Activated CD8-positive, alpha-beta memory T cell treated with anti-CD3 and anti-CD28 coated beads for 36 hours (primary cell): ENCODE data around the gene CPNE2. TPM values are rescaled to one million over a fixed set of nuclear protein-coding genes. Genes with fewer than 3 reads are reported as not detected.

ENCODE experiments used
- CTCF ChIA-PET: fragments of 350-600 bp; sonication (Branson Sonifier 250); formaldehyde crosslinking; loops from one replicate; lab custom pipeline; 2021; ENCODE audit warnings: antibody characterized with exemption; lab: Charles Lee
- POLR2A ChIA-PET: fragments of 350-600 bp; sonication (Branson Sonifier 250); formaldehyde crosslinking; loops from one replicate; lab custom pipeline; 2021; ENCODE audit warnings: antibody characterized with exemption; lab: Charles Lee
- total RNA-seq, 2 experiments: library from RNA; stranded (reverse); gene quantifications; one replicate each; pipeline ENCODE4 v1.2.3, GENCODE V29; 2021

CPNE2 gene
- total RNA-seq, 2 experiments from 2014 or later, result 4.8 to 7.1 TPM

DNA sequence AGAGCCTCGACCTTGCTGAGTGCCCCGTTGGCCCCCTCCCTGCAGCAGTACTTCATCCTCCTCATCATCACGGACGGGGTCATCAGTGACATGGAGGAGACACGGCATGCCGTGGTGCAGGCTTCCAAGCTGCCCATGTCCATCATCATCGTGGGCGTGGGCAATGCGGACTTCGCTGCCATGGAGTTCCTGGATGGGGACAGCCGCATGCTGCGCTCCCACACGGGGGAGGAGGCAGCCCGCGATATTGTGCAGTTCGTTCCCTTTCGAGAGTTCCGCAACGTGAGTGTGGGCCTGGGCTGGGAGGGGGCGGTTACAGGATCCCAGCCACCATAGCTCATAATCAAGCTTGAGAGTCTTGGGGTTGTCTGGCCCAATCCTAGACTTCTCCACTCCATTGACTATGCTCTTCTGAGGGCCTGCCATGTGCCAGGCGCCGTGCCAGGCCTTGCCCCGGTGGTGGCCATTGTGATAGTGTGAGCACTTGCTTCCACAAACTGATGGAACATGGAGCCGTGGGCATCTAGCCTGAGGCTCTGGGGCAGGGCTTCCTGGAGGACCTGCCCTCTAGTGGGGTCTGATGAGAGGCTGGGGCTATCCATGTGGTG lies 53.8 kb downstream of the CPNE2 start:
- ChIA-PET POLR2A (no interaction called here), CTCF (no interaction called here)

DNA sequence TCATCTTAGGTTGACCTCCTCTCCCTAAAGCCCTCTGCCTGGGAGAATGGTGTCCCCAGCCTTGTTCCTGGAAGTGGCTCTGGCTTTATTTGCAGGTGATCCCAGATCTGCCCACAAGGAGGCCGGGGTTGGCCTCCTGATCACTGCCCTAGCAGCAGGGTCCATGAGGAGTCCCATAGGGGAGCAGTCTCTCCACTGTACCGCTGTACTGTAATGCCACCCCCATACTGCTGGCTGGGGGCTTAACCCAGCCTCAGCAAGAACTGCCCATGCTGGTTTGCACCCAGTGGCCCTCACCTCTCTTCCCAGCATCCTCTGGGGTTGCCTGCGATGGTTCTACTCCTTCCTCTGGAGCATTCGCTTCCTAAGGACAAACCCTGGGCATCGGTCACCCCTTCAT lies 54.4 kb downstream of the CPNE2 start:
- CTCF ChIA-PET, result no interaction called here
- POLR2A ChIA-PET, result no interaction called here

DNA sequence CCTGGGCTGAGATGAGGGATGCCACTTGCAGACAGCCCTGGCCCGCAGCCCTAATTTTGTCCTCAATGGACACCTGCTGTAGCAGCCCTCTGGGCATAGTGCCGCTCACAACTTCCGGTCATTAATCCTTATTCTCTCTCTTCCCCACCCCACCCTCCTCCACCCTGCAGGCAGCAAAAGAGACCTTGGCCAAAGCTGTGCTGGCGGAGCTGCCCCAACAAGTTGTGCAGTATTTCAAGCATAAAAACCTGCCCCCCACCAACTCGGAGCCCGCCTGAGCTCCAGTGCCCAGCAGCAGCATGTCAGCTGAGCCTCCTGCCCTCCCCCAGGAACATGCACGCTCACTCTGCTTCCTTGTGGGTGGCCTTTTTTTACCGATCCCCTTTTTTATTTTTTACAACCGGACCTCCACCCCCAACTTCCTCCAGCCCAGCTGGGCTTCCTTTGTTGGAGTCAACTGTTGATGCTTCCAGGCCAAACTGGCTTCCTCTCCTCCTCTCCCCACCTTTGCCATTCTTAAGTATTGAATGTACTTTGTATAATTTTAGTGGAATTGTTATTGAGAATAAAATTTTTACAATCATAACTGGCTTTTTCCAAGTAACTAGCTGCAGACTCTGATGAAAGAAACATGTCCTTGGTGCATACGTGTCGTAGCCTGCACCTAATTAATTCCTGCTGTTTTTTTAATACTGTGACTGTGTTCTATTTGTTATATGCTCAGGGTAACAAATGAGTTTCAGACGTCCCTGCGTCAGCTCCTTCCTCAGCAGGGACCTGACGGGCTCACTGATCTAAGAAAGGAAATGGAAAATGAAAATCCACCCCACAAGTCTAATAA lies 55.2 kb downstream of the CPNE2 start:
- POLR2A ChIA-PET, result no interaction called here
- CTCF ChIA-PET, result no interaction called here

DNA sequence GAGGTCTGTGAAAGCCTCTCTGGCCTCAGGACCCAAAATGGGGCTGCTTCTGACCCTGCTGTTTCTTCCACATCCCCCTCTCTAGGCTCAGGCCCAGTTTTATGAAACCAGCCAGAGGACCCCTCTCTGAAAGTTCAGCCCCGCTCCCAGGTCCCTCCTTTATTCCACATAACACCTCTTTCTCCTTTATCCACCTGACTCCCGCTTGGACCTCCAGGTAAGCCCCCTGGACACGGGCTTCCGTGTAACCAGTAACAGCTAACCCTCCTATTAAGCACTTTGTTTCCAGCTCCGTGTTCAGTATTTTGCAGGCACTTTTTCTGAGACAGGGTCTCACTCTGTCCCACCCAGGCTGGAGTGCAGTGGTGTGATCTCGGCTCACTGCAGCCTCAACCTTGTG lies 56.1 kb downstream of the CPNE2 start:
- ChIA-PET CTCF (no interaction called here), POLR2A (no interaction called here)

DNA sequence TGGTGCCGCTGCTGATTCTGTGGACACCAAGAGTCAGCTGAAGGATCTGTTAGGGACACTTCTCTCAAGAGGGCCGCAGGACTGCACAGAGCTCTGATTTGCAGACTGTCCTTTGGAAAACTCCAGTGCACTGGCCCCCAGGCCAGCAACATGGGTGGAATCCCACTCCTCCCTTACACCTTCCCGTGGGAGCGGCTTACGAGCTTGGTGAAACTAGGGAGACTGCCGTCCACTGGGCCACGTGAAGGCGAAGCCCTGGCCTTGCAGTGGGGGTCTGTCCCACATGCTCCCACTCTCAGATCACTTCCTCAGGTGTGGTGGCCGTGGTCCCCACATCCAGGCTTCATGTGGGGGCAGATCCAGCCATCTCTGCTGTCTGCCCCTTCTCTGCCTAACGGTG lies 57.0 kb downstream of the CPNE2 start:
- ChIA-PET CTCF (no interaction called here), POLR2A (no interaction called here)

DNA sequence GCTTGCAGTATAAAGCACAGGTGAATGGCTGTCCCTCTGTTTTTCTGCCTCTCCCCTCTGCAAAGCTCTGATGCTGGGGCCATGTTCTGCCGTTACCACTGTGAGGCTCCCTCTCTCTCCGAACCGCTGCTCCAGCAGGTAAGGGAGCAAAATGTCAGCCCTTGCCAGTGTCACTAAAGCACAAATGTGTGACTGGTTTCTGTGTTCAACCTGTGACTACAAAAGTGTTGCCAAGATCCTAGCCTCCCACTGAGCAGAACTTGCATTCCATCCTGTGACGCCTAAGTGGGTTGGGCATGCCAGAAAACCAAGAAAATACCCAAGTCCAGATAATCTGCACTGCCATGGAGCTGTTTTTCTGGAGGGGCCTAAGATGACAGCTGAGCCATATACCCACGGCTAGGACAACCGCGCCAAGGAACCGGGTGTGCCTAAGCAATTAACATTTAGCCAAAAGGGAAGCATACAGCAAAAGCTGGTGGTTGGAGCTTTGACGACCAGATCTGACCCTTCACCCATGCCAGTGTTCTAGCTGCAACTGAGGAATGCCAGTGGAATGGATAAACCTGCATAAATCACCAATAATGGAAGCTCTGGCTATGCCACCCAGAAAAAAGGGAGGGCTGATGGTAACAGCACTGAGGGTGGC lies 58.4 kb downstream of the CPNE2 start:
- POLR2A ChIA-PET, result no interaction called here
- CTCF ChIA-PET, result no interaction called here

DNA sequence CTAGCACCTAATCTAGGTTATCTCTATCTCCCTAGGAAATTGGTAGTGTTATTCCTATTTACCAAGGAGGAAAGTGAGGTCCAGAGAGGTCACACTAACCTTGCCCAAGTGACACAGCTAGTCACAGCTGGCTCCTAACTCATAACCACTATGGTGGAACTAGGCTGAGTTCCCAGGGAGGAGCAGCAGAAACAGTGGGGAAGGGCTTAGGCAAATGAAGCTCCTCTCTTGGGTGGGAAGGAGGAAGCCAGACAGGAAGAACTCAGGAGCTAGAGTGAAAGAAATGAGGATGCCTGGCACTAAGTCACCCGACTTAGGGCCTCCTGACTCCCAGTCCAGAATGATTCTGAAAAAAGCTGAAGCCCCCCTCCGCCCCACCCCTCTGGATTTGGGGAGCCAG lies 59.0 kb downstream of the CPNE2 start:
- POLR2A ChIA-PET, result no interaction called here
- CTCF ChIA-PET, result interaction anchor here (1.1 to 1.4 kb wide), 2 partner anchors 8 to 11 kb away, joined by 3 to 8 read pairs; no protein-coding TSS in a partner anchor

DNA sequence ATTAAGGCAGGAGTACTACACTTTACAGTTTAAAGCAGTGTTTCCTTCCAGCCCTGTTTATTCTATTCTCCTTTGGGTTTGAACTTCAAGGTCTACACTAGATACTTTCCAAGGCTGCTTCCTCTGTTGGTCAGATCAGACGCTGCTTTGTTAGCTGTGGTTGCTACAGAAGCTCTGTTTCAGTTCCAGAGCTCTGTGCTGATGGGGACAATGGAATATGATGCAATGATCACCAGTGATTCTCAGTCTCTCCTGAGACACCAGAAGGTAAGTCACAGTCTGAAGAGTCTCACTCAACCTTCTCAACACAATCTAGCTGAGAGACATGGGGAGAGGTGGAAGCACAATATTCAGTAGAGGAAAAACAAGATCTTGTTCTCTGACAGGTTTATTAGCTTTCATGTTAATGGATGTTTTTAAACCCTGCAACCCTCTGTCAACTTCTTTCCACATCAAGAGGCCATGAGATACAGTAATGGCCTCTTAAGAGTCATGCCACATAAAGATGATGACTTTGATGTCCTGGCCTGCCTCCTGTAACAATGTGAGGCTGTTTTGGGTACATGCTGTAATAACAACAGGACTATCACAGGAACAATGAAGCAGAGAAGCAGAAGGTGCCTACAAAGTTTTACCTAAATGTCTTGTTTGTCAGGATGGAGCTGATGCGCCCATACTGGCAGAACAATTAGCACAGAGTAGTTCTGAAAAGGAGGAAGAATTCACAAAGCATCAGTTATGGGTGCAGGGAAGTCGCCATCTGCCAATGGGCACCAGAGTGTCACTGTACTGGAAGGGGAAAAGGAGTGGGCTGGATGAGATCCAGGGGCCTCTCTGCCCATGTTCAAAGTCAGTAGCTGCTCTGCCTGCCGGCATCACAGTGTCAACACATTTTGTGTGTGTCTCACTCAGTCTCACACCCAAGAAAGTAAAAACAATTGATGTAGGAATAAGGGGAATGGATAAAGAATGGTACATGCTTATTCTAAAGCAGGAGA lies 60.0 kb downstream of the CPNE2 start:
- ChIA-PET CTCF (interaction anchor here (0.6 to 1.4 kb wide), 3 partner anchors 9 to 358 kb away, joined by 3 to 8 read pairs (median 5); no protein-coding TSS in a partner anchor), POLR2A (no interaction called here)

DNA sequence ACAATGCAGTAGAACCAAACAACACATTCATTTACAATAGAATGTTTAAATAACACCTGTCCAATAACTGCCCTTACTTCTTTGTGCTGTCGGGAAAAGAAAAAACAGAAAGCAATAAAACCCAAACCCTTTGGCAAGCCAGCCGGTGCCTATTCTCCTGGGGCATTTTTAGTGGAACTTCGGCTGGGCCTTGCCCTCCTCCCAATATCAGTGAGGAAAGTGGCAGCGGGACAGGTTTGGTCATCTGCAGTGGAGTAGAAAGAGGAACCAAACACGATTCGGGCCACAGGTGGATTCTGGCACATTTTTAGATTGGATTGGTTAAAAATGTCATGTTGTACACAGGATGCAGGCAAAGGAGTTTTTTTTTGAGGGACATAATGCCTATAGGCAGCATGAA lies 61.5 kb downstream of the CPNE2 start:
- ChIA-PET CTCF (no interaction called here), POLR2A (no interaction called here)

DNA sequence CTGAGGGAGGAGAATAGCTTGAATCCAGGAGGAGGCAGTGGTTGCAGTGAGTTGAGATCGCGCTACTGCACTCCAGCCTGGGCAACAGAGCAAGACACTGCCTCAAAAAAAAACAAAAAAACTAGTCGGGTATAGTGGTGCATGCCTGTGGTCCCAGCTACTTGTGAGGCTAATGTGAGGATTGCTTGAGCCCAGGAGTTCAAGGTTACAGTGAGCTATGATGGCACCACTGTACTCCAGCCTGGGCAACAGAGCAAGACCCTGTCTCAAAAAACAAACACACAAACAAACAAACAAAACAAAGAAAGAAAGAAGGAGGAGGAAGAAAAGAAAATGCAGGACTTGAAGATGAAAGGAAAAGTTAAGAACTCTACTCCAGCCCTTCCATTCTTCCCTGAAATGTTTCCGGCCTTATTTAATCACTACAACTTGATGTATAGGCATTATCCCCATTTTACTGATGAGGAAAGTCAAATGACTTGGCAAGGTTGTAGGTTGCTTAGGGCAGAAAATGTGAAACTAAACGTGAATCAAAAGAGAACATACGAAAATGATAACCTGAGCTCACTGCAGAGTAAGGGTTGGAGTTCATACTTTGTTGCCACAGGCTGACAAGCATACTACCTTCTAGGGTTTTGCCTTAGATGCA lies 63.4 kb downstream of the CPNE2 start:
- CTCF ChIA-PET, result no interaction called here

DNA sequence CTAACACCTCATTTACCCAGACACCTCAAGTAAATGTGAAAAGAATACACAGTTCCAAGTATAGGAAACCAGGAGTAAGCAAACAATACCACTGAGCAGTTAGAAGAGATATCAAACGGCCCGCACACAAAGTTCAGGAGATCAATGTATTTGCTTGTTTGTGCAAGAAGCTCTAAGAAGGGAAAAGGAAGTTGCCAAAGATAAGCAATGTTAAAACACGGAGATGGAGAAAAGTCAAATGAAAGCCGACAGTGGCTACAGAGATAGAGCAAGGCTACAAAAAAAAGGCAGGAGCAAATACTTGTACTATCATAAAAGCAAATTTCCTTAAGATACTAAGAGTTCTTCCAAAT lies 63.9 kb downstream of the CPNE2 start:
- CTCF ChIA-PET, result interaction anchor here (0.5 kb wide), 1 partner anchor 26 kb away, joined by 3 read pairs; no protein-coding TSS in a partner anchor
- POLR2A ChIA-PET, result interaction anchor here (0.7 kb wide), 1 partner anchor 29 kb away, joined by 3 read pairs; the partner anchor contains the start of gene PSME3IP1

More for the DNA sequence above, 63.4 kb downstream of the CPNE2 start:
- POLR2A ChIA-PET, result no interaction called here

DNA sequence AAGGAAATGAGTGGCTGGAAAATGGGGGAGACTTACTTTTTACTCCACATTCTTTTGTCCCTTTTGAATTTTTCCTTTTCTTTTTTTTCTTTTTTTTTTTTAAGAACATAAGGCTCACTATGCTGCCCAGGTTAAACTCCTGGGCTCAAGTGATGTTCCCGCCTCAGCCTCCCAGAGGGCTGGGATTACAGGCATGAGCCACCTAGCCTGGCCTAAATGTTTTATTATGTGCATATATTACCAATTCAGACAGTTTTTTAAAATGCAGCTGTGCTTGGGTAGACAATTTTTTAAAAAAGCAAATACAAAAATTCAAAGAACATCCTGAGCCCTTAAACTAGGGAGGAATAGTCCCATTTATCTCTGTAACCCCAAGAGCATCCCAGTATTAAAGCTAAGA lies 65.2 kb downstream of the CPNE2 start:
- CTCF ChIA-PET, result no interaction called here
- POLR2A ChIA-PET, result no interaction called here

DNA sequence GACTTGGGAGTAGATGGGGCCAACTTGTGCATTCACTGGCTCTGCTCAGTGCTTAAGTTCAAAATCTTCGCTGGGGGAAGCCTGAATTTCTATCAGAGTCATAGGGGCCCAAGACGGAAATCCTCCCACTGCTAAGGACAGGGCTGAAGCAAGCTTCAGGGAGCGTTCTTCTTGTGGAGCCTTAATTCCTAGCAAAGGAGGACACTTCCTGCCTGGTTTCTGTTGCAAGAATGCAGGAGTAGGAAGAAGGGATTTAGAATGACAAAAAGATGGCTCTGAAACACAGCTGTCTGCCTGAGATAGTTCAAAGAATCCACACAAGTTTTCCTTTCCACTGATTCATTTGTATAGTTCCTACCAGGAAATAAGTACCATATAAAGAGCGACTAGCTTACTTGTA lies 67.1 kb downstream of the CPNE2 start:
- POLR2A ChIA-PET, result no interaction called here

DNA sequence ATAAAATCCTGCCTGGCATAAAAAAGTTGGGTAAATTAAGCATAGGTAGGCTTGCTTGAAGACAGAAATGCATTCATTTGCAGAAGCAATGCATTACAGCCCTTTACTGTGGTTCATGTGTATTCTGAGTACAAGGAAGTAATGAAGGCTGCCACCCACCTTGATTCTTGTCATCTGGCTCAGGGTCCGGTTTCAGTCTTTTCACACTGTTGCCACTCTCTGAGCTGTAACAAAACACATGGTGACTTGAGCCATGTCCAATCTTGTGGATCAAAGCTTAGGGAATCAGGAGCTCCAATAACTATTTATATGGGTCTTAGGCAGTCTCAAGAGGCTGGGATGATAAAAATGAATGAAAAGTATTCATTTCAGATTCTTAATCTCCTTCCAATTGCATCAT lies 71.5 kb downstream of the CPNE2 start:
- CTCF ChIA-PET, result no interaction called here
- POLR2A ChIA-PET, result no interaction called here

More for the DNA sequence above, 67.1 kb downstream of the CPNE2 start:
- CTCF ChIA-PET, result interaction anchor here (2.0 kb wide), 1 partner anchor 8 kb away, joined by 4 read pairs; no protein-coding TSS in a partner anchor

DNA sequence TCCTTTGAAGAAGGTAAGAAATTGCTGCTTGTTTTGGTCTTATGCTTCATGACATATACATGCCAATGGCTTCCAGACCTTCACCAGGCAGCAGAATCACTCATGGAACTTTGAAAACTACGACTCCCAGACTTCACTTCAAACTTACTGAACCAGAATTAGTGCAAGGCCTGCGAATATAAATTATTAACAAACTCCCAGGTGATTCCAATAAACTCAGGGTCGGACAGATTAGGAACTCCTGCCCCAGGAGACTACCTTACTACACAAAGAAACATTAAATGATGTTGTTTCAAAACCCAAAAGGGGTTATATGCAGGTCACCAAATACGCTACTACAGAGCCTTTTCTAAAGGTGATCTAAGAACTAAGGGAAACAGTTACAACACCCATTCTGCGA lies 73.1 kb downstream of the CPNE2 start:
- ChIA-PET CTCF (interaction anchor here (1.2 kb wide), 1 partner anchor 72 kb away, joined by 4 read pairs; no protein-coding TSS in a partner anchor), POLR2A (no interaction called here)

DNA sequence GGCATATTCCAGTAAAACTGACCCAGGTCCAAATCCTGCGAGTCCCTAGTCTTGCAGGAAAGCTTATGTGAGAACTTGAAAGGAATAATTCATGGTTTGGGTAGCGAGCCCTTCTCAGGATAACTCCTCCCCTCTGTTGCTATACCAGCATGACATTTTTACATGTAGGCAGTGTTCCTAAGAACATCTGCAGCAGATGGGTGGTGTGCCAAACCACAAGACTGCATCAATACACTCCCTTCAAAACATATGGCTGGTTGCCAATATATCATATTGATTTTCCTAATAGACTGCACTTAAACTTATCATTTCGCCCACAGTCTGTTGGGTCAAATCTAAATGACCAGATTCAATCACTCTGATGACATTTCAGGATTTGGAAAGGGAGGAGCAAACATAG lies 73.6 kb downstream of the CPNE2 start:
- ChIA-PET POLR2A (no interaction called here), CTCF (interaction anchor here (1.2 kb wide), 1 partner anchor 73 kb away, joined by 4 read pairs; no protein-coding TSS in a partner anchor)

DNA sequence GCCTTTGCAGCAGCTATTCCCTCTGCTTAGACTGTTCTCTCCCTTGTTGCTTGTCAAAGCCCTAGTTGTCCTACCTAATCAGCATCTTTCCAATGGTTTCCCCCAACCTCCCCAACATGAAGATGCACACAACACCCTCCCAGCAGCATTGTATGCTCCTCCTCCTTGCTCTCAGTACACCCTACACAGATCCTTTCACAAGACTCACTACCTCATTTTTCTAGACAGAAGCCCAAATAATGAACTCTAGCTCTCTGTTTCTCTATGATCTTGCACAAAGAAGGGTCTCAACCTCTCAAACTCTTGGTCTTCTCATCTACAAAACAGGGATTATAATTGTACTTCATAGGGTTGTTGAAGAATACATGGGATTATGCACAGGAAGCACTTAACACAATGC lies 74.1 kb downstream of the CPNE2 start:
- POLR2A ChIA-PET, result no interaction called here
- CTCF ChIA-PET, result interaction anchor here (1.3 kb wide), 1 partner anchor 8 kb away, joined by 4 read pairs; no protein-coding TSS in a partner anchor

DNA sequence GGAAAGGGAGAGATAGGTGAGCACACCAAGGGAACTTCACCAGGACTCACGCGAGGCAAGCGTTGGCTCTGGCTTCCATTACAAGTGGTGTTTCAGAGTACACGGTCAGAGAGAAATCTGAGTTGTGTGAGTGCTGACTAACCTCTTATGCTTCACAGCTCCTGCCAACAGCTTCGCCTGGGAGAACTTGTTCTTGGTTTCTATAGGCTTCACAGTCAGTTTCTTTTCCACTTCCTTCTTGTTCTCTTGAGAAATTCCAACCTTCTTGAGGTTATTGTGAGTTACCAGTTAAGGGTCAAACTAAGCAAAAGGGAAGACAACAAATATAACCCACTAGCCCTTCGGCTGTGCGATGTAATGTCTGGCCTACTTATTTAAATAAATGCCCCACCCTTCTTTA lies 74.6 kb downstream of the CPNE2 start:
- ChIA-PET POLR2A (no interaction called here), CTCF (interaction anchor here (1.3 kb wide), 1 partner anchor 8 kb away, joined by 4 read pairs; no protein-coding TSS in a partner anchor)
